Right lobe of liver (tissue), 6 donors: ENCODE data around the gene VPS26B. TPM values are rescaled to one million over a fixed set of nuclear protein-coding genes. Genes with fewer than 3 reads are reported as not detected.

Experiments used
- ATAC-seq, 4 donors: fragments of 200-7000 bp; cut with Tn5 transposase; one replicate each; pipeline ENCODE4 v1.9.1; 2020; ENCODE audit warnings: mild to moderate bottlenecking in 4 of 4, moderate library complexity in 4 of 4
- DNase-seq, 3 donors: peaks; one replicate each; pipeline ENCODE4 v3.0.0-alpha.2; 2020
- H3K27ac ChIP-seq, 3 donors: fragments of 200-600 bp; one replicate each; pipeline ENCODE4 v1.8.0; 2022
- H3K27me3 ChIP-seq, 2 donors: fragments of 200-600 bp; one replicate each; pipeline ENCODE4 v1.8.0; 2022
- H3K36me3 ChIP-seq, 4 donors: fragments of 200-600 bp; sonication (generic) in 1 of 4; one replicate each; pipeline versions ENCODE4 v1.5.1 to v1.8.0; 2017 to 2022; ENCODE audit warnings: control low read depth in 1 of 4
- H3K4me1 ChIP-seq, 4 donors: fragments of 200-600 bp; sonication (generic) in 1 of 4; one replicate each; pipeline versions ENCODE4 v1.5.1 to v1.8.0; 2017 to 2022; ENCODE audit warnings: control low read depth in 1 of 4
- H3K4me3 ChIP-seq, 3 donors: fragments of 200-600 bp; one replicate each; pipeline ENCODE4 v1.8.0; 2022
- H3K9me3 ChIP-seq, 4 donors: fragments of 200-600 bp; sonication (generic) in 1 of 4; one replicate each; pipeline versions ENCODE4 v1.5.1 to v1.8.0; 2017 to 2022; ENCODE audit warnings: control low read depth in 1 of 4
- CTCF ChIP-seq, 4 donors: fragments of 200-600 bp in 3 of 4; fragments of 450-650 bp in 1 of 4; IDR thresholded peaks; one replicate each; pipeline versions ENCODE4 v1.5.1 to v1.8.0; 2016 to 2022; ENCODE audit warnings: antibody characterized with exemption in 4 of 4, mild to moderate bottlenecking in 2 of 4
- POLR2A ChIP-seq: fragments of 450-650 bp; IDR thresholded peaks from one replicate; pipeline ENCODE4 v1.6.1; 2017; ENCODE audit warnings: antibody characterized with exemption, mild to moderate bottlenecking
- WGBS: methylation state at CpG from one replicate; pipeline ENCODE4 v1.1.6; 2018; ENCODE audit warnings: low coverage, low lambda C conversion rate; ENCODE audit not compliant: insufficient coverage; ENCODE audit errors: missing lambda C conversion rate; 5-methylcytosine and 5-hydroxymethylcytosine counted together
- intact Hi-C, 2 donors: fragments of 100-400 bp; cut with DNase I; formaldehyde crosslinking; loops; one replicate each; pipeline versions ENCODE4 v1.11.2 to v1.14.1; 2022
- total RNA-seq, 6 experiments: library from RNA; depleted of rRNA in 2 of 6; stranded (reverse); fragments of >200 nt in 2 of 6; fragmentation: NEBNext Ultra II Directional in 3 of 6; extraction: Animal tissue kit (Norgen Biotek cat#: 25700) in 3 of 6; gene quantifications; one replicate each; pipeline versions ENCODE4 v1.1.0 to v1.2.4, GENCODE V29; 2016 to 2023
- donor health status: DM: no; HTN: yes; CAD: no.
- donor health status: DM: no; HTN: no; CAD: no.
- donor health status: DM: no; HTN: no; CAD: no.
- donor health status: DM: no; HTN: yes; CAD: no.
- donor health status: DM: no; HTN: yes; CAD: no.

Gene VPS26B
- total RNA-seq, 6 experiments from 2014 or later = 22.6 to 33.7 (median 30.0) TPM

GRCh38 chr11:134273317-134273712 lies 48.8 kb downstream of the VPS26B start:
- H3K4me3 ChIP-seq = no peak overlapping the region
- no peaks in the 10 kb centered on the region for H3K9me3 ChIP-seq
- WGBS = 65% methylated on average over 3 of the region's 3 CpGs
- peaks cover 0 to 18% (median 0%) of the 10 kb centered on the region in 4 donors for H3K4me1 ChIP-seq
- H3K36me3 ChIP-seq = no peaks in the 10 kb centered on the region
- no peak overlapping the region for H3K27ac ChIP-seq
- intact Hi-C loops = no loop called here
- ATAC-seq (no peak), DNase-seq (no peak)
- peaks cover 3 to 24% of the 10 kb centered on the region in 2 donors for H3K27me3 ChIP-seq
- no peak for TF ChIP-seq CTCF (IDR thresholded peaks at IDR 0.05)
- TF ChIP-seq POLR2A = no peak

- WGBS = 21% methylated on average over 5 of the region's 5 CpGs
- H3K9me3 ChIP-seq = no peaks in the 10 kb centered on the region
- H3K4me3 ChIP-seq = no peak overlapping the region
- DNase-seq = no peak
- TF ChIP-seq POLR2A (no peak), CTCF (IDR thresholded peaks at IDR 0.05) (no peak)
- ATAC-seq = no peak
- H3K4me1 ChIP-seq = peaks cover 0 to 18% (median 0%) of the 10 kb centered on the region in 4 donors
- no peaks in the 10 kb centered on the region for H3K36me3 ChIP-seq
- peaks cover 5 to 24% of the 10 kb centered on the region in 2 donors for H3K27me3 ChIP-seq
- H3K27ac ChIP-seq = no peak overlapping the region
- intact Hi-C loops = no loop called here
These were observed 50.7 kb downstream of the VPS26B start for GRCh38 chr11:134275188-134275533.

DNA sequence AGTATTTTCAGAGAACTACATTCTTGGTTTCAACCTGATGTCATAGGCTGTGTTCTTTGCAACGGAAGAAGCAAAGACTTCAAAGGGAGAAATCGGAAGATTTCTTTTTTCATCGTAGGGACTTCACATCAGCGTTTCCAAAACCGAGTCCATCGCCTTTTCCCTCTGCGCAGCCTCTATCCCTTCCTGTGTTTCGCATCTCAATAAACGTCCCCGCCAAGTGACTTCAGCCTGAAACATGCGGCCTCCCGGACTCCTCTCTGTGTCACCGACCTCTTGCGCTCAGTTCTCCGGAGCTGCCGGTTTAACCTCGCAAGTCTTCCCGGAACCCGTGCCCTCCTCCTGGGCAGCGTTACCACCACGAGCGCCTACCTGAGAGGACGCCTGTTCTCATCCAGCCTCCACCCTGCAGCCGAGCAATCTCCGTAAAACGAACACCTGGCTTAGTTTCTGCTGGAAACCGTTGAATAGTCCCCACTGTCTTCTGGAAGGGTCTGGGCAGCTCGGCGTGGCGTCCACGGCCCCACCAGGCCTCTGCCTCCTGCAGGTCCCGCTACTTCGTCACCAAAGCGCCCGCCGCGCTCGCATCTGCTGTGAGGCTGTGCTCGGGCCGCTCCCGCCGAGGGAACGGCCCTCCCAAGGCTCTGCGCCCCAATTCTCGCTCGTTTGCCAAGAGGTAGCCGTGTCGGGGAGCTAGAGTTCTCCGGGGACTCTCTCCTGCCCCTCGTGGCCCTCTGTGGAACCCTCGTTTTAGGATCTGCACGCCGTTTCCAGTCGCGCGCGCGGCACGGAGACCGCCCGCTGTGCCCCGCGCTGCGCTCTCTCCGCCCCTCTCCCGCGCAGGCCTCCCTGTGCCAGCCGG lies 51.3 kb downstream of the VPS26B start, which contains the start of gene GLB1L3:
Gene GLB1L3, plus strand, starts transcription at position 846 of the 862 bp plus-strand sequence. CDS start 362 bp downstream, outside the sequence.
- Histone ChIP-seq H3K9me3 (no peaks in the 10 kb centered on the region), H3K36me3 (no peaks in the 10 kb centered on the region), H3K27ac (no peak within 1 kb of the TSS), H3K4me1 (peaks cover 0 to 18% (median 0%) of the 10 kb centered on the region in 4 donors), H3K4me3 (peak within 1 kb of the TSS in 2 of 3 donors; percentile 12 to 18), H3K27me3 (peaks cover 5 to 24% of the 10 kb centered on the region in 2 donors)
- WGBS = 3% methylated on average over 30 of the region's 68 CpGs
- TF ChIP-seq POLR2A (no peak), CTCF (IDR thresholded peaks at IDR 0.05) (peak in 3 of 4 donors; percentile 12 to 25 (median 24))
- DNase-seq (peak in 1 of 3 donors; percentile 40), ATAC-seq (peak; percentile 29 to 58 (median 38))
- intact Hi-C loops = no loop called here

DNA sequence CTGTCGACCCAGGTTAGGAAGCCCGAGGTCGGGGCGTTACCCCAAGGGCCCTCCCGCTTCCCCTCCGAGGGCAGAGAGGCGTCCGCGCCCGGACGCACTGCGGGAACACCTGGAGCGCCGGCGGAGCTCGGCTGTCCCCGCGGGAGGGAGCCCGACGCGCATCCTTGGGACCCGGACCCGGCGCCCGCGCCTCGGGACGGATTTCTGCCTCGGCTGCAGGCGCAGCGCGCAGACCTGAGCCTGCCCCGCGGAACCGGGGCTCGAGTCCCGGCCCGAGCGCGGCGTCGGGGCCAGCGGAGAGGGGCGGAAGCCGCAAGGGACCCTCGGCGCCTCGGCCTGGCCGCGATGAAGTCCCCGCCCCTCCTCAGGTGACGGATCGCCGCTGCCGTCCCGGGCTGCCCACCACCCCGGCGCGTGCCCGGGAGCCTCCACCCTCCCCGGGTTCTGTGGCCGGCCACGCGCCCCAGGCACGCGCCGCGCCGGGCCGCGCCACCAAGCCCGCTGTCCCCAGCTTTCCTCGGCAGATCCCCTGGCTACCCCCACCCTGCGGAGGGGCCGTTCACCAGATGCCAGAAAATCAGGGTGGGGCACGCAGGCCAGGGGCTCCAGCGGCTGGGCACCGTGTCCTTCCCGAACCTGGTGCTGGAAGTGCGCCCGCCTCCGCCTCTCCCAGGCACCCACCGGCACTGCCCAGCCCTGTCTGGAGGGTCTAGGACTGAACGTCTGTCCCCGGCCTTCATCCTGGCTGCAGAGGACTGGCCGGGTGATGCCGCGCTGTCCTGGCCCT lies 52.1 kb downstream of the VPS26B start:
- no peak overlapping the region for H3K27ac ChIP-seq
- peaks cover 0 to 18% (median 0%) of the 10 kb centered on the region in 4 donors for H3K4me1 ChIP-seq
- no peaks in the 10 kb centered on the region for H3K36me3 ChIP-seq
- ATAC-seq (peak in 1 of 4 donors; percentile 11), DNase-seq (no peak)
- H3K4me3 ChIP-seq = peak overlapping the region in 2 of 3 donors; percentile 12 to 18
- H3K27me3 ChIP-seq = peaks cover 5 to 24% of the 10 kb centered on the region in 2 donors
- TF ChIP-seq POLR2A (no peak), CTCF (IDR thresholded peaks at IDR 0.05) (no peak)
- H3K9me3 ChIP-seq = no peaks in the 10 kb centered on the region
- WGBS = 0% methylated on average over 7 of the region's 88 CpGs
- intact Hi-C loops = no loop called here
